Endodermal cell (in vitro differentiated cells): ENCODE measurements around the gene TRAF4. TPM values are rescaled to one million over a fixed set of nuclear protein-coding genes. Genes with fewer than 3 reads are reported as not detected.
"Not testable (repeated sequence)": the region's sequence is repeated elsewhere in the genome, so short reads cannot be mapped to it uniquely, and the experiment has no call there.

Source experiments
- DNase-seq: peaks from one replicate; pipeline ENCODE4 v3.0.0-alpha.2; 2017
- H3K27ac ChIP-seq: 2 replicates; pipeline ENCODE4 v1.5.1; 2013; ENCODE audit warnings: mild to moderate bottlenecking, low read depth, low read length, moderate library complexity
- H3K27me3 ChIP-seq: 2 replicates; pipeline ENCODE4 v1.6.1; 2013; ENCODE audit warnings: mild to moderate bottlenecking, low read length, moderate library complexity; ENCODE audit not compliant: insufficient read depth, control insufficient read depth, poor library complexity, severe bottlenecking
- H3K36me3 ChIP-seq: 2 replicates; pipeline ENCODE4 v1.7.0; 2013; ENCODE audit warnings: mild to moderate bottlenecking, low read length, moderate library complexity; ENCODE audit not compliant: control insufficient read depth, insufficient read depth
- H3K4me1 ChIP-seq: one replicate; pipeline ENCODE4 v1.7.0; 2013; ENCODE audit warnings: low read length; ENCODE audit not compliant: control insufficient read depth, insufficient read depth
- H3K4me3 ChIP-seq: 2 replicates; pipeline ENCODE4 v1.5.1; 2013; ENCODE audit warnings: mild to moderate bottlenecking, low read length, moderate library complexity
- H3K9ac ChIP-seq: 2 replicates; pipeline ENCODE4 v1.6.1; 2013; ENCODE audit warnings: mild to moderate bottlenecking, low read length, moderate library complexity; ENCODE audit not compliant: poor library complexity, severe bottlenecking; ENCODE audit errors: extremely low read depth
- H3K9me3 ChIP-seq: 2 replicates; pipeline ENCODE4 v1.6.1; 2013; ENCODE audit warnings: mild to moderate bottlenecking, low read length, moderate library complexity; ENCODE audit not compliant: control insufficient read depth
- H3K27ac Mint-ChIP-seq: 2 replicates; pipeline ENCODE4 v1.8.0; 2020; ENCODE audit warnings: mixed read lengths
- H3K27me3 Mint-ChIP-seq: 2 replicates; pipeline ENCODE4 v1.8.0; 2021; ENCODE audit warnings: mild to moderate bottlenecking, mixed read lengths; ENCODE audit not compliant: insufficient read depth
- H3K36me3 Mint-ChIP-seq: 2 replicates; pipeline ENCODE4 v1.8.0; 2020; ENCODE audit warnings: low read depth, mixed read lengths
- H3K4me1 Mint-ChIP-seq: 2 replicates; pipeline ENCODE4 v1.8.0; 2020; ENCODE audit warnings: mixed read lengths
- H3K4me3 Mint-ChIP-seq: 2 replicates; pipeline ENCODE4 v1.8.0; 2020; ENCODE audit warnings: mild to moderate bottlenecking, moderate library complexity, mixed read lengths
- H3K9me3 Mint-ChIP-seq: 2 replicates; pipeline ENCODE4 v1.8.0; 2020; ENCODE audit warnings: mild to moderate bottlenecking, mixed read lengths
- CTCF ChIP-seq: fragments of 200-600 bp; sonication (generic); conservative IDR thresholded peaks from 2 replicates; pipeline ENCODE4 v1.5.0; 2021; ENCODE audit warnings: antibody characterized with exemption, mild to moderate bottlenecking
- WGBS, 2 experiments: methylation state at CpG; one replicate each; pipeline versions ENCODE4 v1.1.5 to v1.1.7; 2013; ENCODE audit warnings: missing lambda C conversion rate in 2 of 2, mixed read lengths in 1 of 2; ENCODE audit not compliant: insufficient coverage in 1 of 2, insufficient read length in 1 of 2; 5-methylcytosine and 5-hydroxymethylcytosine counted together
- total RNA-seq, 2 donors: library from RNA; stranded (reverse); fragmentation: NEBNext Ultra II Directional in 1 of 2; extraction: Animal tissue kit (Norgen Biotek cat#: 25700) in 1 of 2; gene quantifications; 2 replicates in 1 of 2; 3 replicates in 1 of 2; pipeline ENCODE4 v1.2.1, GENCODE V29; 2021

The TRAF4 gene
- total RNA-seq, 2 donors from 2014 or later, result 168 to 169 TPM

- H3K27ac ChIP-seq, result no peak overlapping the region
- H3K4me1 ChIP-seq, result no peaks in the 10 kb centered on the region
- H3K9ac ChIP-seq, result no peak overlapping the region
- H3K9me3 Mint-ChIP-seq, result no peaks in the 10 kb centered on the region
- H3K27me3 Mint-ChIP-seq, result no peaks in the 10 kb centered on the region
- H3K4me3 Mint-ChIP-seq, result no peak overlapping the region
- H3K36me3 ChIP-seq, result peaks cover 7% of the 10 kb centered on the region
- no peak for DNase-seq
- no peak overlapping the region for H3K4me3 ChIP-seq
- H3K9me3 ChIP-seq, result no peaks in the 10 kb centered on the region
- no peaks in the 10 kb centered on the region for H3K4me1 Mint-ChIP-seq
- H3K27me3 ChIP-seq, result no peaks in the 10 kb centered on the region
- WGBS, 2 experiments, result 83 to 100% methylated on average over 5 of the region's 5 CpGs
- no peak overlapping the region for H3K27ac Mint-ChIP-seq
- no peak for TF ChIP-seq CTCF
- peaks cover 30% of the 10 kb centered on the region for H3K36me3 Mint-ChIP-seq
Observed at GRCh38 chr17:28735242-28735722, 8.5 kb upstream of the TRAF4 start.

GRCh38 chr17:28735913-28736769 is 7.7 kb upstream of the TRAF4 start:
- not testable (repeated sequence) for H3K9me3 ChIP-seq, DNase-seq, H3K4me3 Mint-ChIP-seq, H3K27me3 Mint-ChIP-seq, H3K36me3 ChIP-seq, H3K4me1 Mint-ChIP-seq, H3K9me3 Mint-ChIP-seq, H3K4me3 ChIP-seq, H3K9ac ChIP-seq, H3K27ac ChIP-seq, H3K27me3 ChIP-seq, H3K27ac Mint-ChIP-seq, H3K4me1 ChIP-seq
- peaks cover 34% of the 10 kb centered on the region for H3K36me3 Mint-ChIP-seq
- WGBS, 2 experiments, result 96 to 100% methylated on average over 2 to 4 of the region's 8 CpGs

- peaks cover 34% of the 10 kb centered on the region for H3K36me3 Mint-ChIP-seq
- no peak overlapping the region for H3K4me3 ChIP-seq
- TF ChIP-seq CTCF, result no peak
- no peaks in the 10 kb centered on the region for H3K4me1 ChIP-seq
- no peaks in the 10 kb centered on the region for H3K27me3 ChIP-seq
- H3K36me3 ChIP-seq, result peaks cover 7% of the 10 kb centered on the region
- H3K9ac ChIP-seq, result no peak overlapping the region
- DNase-seq, result no peak
- H3K4me1 Mint-ChIP-seq, result no peaks in the 10 kb centered on the region
- no peaks in the 10 kb centered on the region for H3K9me3 ChIP-seq
- H3K9me3 Mint-ChIP-seq, result no peaks in the 10 kb centered on the region
- no peak overlapping the region for H3K27ac Mint-ChIP-seq
- H3K27me3 Mint-ChIP-seq, result no peaks in the 10 kb centered on the region
- no peak overlapping the region for H3K27ac ChIP-seq
- WGBS, 2 experiments, result 96 to 100% methylated on average over 9 to 12 of the region's 12 CpGs
- no peak overlapping the region for H3K4me3 Mint-ChIP-seq
Observed at GRCh38 chr17:28737316-28737715, 6.5 kb upstream of the TRAF4 start.
